Measurements from ENCODE around the gene CCR7. TPM values are rescaled to one million over a fixed set of nuclear protein-coding genes. Genes with fewer than 3 reads are reported as not detected.

The CCR7 gene
- total and polyA plus RNA-seq, 2 of the 4 experiments (the other 2 are of a cell fraction) = 0.14 to 0.36 TPM

GRCh38 chr17:40599468-40599763 lies 34.1 kb upstream of the CCR7 start:
- Histone ChIP-seq H3K27ac (ENCODE audit: insufficient read depth, low read length) (no peak overlapping the region), H2BK15ac (ENCODE audit: low read depth, low read length) (no peak overlapping the region), H2AFZ (replicated peaks; ENCODE audit: low read length, poor library complexity) (peak overlapping the region; percentile 37), H3K9me3 (ENCODE audit: control insufficient read depth, insufficient read depth, low read length) (no peaks in the 10 kb centered on the region), H3K9ac (ENCODE audit: low read depth, low read length) (no peak overlapping the region), H2BK5ac (ENCODE audit: low read depth, low read length, poor library complexity, severe bottlenecking) (no peak overlapping the region), H3K4me1 (ENCODE audit: control insufficient read depth, insufficient read depth, low read length) (no peaks in the 10 kb centered on the region), H4K8ac (ENCODE audit: low read depth in 2 of 2, low read length in 2 of 2) (no peak overlapping the region), H3K56ac (ENCODE audit: extremely low read depth, insufficient read depth, low read length) (no peak overlapping the region), H3K9me1 (ENCODE audit: insufficient read depth, low read length) (no peaks in the 10 kb centered on the region), H3K79me1 (ENCODE audit: low read depth in 1 of 2, low read length in 2 of 2) (no peaks in the 10 kb centered on the region), H3K18ac (ENCODE audit: low read depth, low read length) (no peak overlapping the region), H3K4ac (ENCODE audit: low read depth, low read length) (no peak overlapping the region), H3K4me2 (ENCODE audit: low read depth, low read length) (no peak overlapping the region), H3K23ac (ENCODE audit: low read depth, low read length) (no peak overlapping the region), H2BK120ac (ENCODE audit: low read depth, low read length) (no peak overlapping the region), H3K14ac (replicated peaks; ENCODE audit: low read depth, low read length) (no peak overlapping the region), H4K20me1 (ENCODE audit: insufficient read depth, low read length) (no peaks in the 10 kb centered on the region), H3K4me3 (ENCODE audit: insufficient read depth, low read depth, low read length) (no peak overlapping the region), H3K27me3 (ENCODE audit: control insufficient read depth, insufficient read depth, low read length) (peaks cover 16% of the 10 kb centered on the region), H4K91ac (ENCODE audit: insufficient read depth, low read depth, low read length) (no peak overlapping the region), H3K36me3 (ENCODE audit: control insufficient read depth, insufficient read depth, low read length) (no peaks in the 10 kb centered on the region), H2BK20ac (ENCODE audit: low read depth, low read length) (no peak overlapping the region), H2AK9ac (replicated peaks; ENCODE audit: low read depth, low read length, poor library complexity) (no peak overlapping the region), H2AK5ac (ENCODE audit: low read depth, low read length) (no peak overlapping the region), H4K5ac (ENCODE audit: low read depth, low read length) (no peak overlapping the region)
- dilution Hi-C loops (cut with HindIII; ENCODE audit: low sequenced_read_pairs, unreplicated experiment) (no loop called here), in situ Hi-C loops (cut with MboI; ENCODE audit: low sequenced_read_pairs) (no loop called here), intact Hi-C loops (cut with micrococcal nuclease) (no loop called here)
- WGBS, 2 experiments (ENCODE audit: extremely low coverage in 2 of 2, insufficient read length in 1 of 2) = no CpG with 5 or more reads among the region's 7 CpGs
- ChIA-PET CTCF (no interaction called here), POLR2A (ENCODE audit: unreplicated experiment) (no interaction called here)
- TF ChIP-seq SMC3 (IDR thresholded peaks at IDR 0.05; ENCODE audit: low read depth, low read length) (no peak), RAD21 (IDR thresholded peaks at IDR 0.05; ENCODE audit: low read length) (no peak), NFE2L2 (IDR thresholded peaks at IDR 0.05; ENCODE audit: low read depth, low read length) (no peak), ELK1 (IDR thresholded peaks at IDR 0.05; ENCODE audit: borderline replicate concordance, low read depth, low read length) (no peak), BHLHE40 (IDR thresholded peaks at IDR 0.05; ENCODE audit: low read depth, low read length) (no peak)
- no TSS peak for BruUV-seq (replicated peaks)
- ATAC-seq (ENCODE audit: low read depth) (no peak), DNase-seq (no peak)

Measured in IMR-90 (cell line).